GM12864 (cell line): ENCODE measurements around the gene BPIFA2.
"Not testable (repeated sequence)": the region's sequence is repeated elsewhere in the genome, so short reads cannot be mapped to it uniquely, and the experiment has no call there.

Source experiments
- DNase-seq: peaks from one replicate; pipeline ENCODE4 v3.0.0-alpha.2; 2011; ENCODE audit warnings: low read depth
- H3K4me3 ChIP-seq: 2 replicates; pipeline ENCODE4 v1.5.1; 2011; ENCODE audit warnings: mild to moderate bottlenecking, low read depth, low read length, control low read depth
- TF ChIP-seq, protein P1 (sequence below): IDR thresholded peaks from 2 replicates; pipeline ENCODE4 v1.5.1; 2011; ENCODE audit warnings: low read depth, mild to moderate bottlenecking, moderate library complexity, low read length, control low read depth, inconsistent platforms; ENCODE audit errors: missing control alignments

BPIFA2 gene

DNA sequence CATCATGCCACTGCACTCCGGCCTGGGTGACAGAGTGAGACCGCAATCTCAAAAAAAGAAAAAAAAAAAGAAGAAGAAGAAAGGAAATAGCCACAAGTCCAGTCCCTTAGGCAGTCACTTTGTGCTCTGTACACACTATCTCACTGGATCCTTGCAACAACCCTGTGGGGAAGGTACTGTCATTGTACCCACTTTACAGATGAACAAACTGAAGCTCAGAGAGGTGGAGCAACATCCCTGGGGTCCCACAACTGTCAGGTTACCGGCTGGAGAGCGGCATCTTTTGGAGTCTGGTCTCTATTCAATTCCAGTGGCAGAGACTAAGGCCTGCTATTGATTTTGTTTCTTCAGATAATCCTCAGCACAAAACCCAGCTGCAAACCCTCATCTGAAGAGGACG lies 12.2 kb downstream of the BPIFA2 start:
- TF ChIP-seq, protein P1, sequence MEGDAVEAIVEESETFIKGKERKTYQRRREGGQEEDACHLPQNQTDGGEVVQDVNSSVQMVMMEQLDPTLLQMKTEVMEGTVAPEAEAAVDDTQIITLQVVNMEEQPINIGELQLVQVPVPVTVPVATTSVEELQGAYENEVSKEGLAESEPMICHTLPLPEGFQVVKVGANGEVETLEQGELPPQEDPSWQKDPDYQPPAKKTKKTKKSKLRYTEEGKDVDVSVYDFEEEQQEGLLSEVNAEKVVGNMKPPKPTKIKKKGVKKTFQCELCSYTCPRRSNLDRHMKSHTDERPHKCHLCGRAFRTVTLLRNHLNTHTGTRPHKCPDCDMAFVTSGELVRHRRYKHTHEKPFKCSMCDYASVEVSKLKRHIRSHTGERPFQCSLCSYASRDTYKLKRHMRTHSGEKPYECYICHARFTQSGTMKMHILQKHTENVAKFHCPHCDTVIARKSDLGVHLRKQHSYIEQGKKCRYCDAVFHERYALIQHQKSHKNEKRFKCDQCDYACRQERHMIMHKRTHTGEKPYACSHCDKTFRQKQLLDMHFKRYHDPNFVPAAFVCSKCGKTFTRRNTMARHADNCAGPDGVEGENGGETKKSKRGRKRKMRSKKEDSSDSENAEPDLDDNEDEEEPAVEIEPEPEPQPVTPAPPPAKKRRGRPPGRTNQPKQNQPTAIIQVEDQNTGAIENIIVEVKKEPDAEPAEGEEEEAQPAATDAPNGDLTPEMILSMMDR, result no peak
- no peak for DNase-seq
- no peak overlapping the region for H3K4me3 ChIP-seq

DNA sequence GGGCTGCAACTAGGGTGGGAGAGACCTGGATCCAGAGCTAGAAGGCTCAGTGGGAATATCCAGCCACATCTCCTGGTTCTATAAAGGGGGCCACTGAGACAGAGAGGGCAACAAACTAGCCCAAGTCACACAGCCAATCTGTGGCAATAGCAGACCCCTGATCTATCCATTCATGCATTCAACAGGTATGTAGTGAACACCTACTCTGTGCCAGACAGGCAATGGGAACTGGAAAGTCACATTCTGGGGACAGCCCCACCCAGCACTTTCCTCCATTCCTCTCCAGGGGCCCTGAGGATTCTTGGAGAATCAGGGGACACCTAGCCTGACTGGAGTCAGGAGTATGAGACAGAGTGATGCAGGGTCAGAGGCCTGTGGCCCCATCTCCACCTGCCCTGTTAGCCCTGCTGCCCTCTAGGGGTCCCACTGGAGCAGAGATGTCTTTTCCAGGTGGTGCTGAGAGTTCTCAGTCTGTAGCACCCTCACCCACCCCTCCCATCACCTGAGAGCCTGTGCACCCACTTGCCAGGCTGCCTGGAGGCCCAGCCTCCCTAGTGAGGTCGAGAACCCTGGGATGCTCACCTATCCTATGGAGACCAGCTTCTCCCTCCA lies 13.6 kb downstream of the BPIFA2 start:
- TF ChIP-seq, protein P1, result no peak
- H3K4me3 ChIP-seq, result no peak overlapping the region
- no peak for DNase-seq

DNA sequence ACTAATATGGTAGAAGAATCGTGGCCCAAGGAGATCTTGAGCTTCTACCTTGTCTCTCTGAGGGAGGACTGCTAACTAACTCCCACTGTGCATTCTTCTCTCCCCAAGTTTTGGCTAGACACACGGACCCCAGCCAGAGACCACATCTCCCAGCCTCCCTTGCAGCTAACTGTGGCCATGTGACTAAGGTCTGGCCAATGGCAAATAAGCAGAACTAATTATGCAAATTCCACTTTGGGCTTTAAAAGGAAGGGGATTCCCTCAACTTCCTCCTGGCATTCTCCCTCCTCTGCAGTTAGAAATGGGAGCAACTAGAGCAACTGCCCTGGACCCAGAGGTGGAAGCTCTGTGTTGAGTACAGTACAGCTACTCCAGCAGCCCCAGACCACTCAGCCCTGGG lies 15.4 kb downstream of the BPIFA2 start:
- no peak for DNase-seq
- TF ChIP-seq, protein P1, result no peak
- H3K4me3 ChIP-seq, result no peak overlapping the region

DNA sequence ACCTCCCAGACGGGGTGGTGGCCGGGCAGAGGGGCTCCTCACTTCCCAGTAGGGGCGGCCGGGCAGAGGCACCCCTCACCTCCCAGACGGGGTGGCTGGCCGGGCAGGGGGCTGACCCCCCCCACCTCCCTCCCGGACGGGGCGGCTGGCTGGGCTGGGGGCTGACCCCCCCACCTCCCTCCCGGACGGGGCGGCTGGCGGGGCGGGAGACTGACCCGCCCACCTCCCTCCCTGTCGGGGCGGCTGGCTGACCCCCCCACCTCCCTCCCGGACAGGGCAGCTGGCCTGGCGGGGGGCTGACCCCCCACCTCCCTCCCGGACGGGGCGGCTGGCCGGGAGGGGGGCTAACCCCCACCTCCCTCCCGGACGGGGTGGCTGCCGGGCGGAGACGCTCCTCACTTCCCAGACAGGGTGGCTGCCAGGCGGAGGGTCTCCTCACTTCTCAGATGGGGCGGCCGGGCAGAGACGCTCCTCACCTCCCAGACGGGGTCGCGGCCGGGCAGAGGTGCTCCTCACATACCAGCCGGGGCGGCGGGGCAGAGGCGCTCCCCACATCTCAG lies 17.2 kb downstream of the BPIFA2 start:
- H3K4me3 ChIP-seq, DNase-seq: not testable (repeated sequence)

DNA sequence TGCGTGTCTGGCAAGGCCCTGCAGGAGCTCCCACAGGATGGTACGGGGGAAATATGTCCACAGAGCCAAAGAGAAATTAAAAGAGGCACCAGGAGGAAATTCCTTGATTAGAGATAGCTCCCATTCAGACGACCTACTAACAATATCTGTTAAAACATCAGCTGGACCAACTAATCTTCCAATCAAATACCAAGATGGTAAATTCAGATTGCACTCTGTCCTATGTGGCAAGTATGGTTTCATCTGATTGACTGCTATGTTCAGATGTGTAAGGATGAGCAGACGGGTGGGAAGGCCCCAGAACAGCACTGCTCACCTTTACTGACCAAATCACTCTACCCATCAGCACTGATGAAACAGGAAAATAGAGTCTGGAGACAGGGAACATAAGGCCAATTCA lies 19.5 kb downstream of the BPIFA2 start:
- TF ChIP-seq, protein P1, result no peak
- H3K4me3 ChIP-seq, result no peak overlapping the region
- no peak for DNase-seq

DNA sequence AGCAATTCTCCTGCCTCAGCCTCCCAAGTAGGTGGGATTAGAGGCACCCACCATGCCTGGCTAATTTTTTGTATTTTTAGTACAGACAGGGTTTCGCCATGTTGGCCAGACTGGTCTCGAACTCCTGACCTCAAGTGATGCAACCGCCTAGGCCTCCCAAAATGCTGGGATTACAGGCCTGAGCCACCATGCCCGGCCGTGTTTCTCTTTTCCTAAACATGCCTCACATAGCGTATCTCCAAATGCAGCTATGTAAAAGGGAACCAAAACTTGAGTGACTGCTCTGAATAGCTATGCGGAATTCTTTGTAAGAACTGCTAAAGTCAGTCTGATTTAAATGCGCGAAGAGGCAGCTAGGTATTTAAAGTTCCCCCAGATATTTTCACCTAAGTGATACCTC lies 20.5 kb downstream of the BPIFA2 start:
- H3K4me3 ChIP-seq, result no peak overlapping the region
- TF ChIP-seq, protein P1, result no peak
- DNase-seq, result no peak

DNA sequence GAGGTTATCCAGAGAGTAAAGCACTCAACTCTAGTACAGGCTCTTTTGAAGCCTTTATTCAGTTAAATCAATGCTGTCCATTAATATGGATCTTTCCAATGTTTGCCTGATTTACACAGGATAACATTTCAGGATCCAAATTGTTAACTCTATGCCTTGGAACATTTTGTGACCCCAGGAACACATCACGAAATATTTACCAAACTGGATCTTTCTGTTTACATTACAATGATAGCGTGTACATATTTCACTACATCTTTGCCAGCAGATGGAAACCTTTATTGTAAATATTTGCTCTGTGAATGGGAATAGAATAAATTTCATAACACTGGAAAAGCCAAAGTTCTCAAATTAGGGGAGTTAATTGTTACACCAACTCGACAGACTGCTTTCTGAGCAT lies 23.5 kb downstream of the BPIFA2 start:
- DNase-seq, result no peak
- H3K4me3 ChIP-seq, result no peak overlapping the region
- TF ChIP-seq, protein P1, result no peak
